GM18505 (cell line): ENCODE data around the gene ABCG4.
A peak's percentile ranks its signal among the peaks of the same experiment; 100 is the strongest.
"Not testable (repeated sequence)": the region's sequence is repeated elsewhere in the genome, so short reads cannot be mapped to it uniquely, and the experiment has no call there.

Source experiments
- ATAC-seq: cut with Tn5 transposase; IDR thresholded peaks from one replicate; pipeline ENCODE4 v1.9.1; 2021; ENCODE audit not compliant: unreplicated experiment
- POLR2A ChIP-seq: IDR thresholded peaks from 4 replicates; pipeline ENCODE4 v1.6.1; 2011; ENCODE audit warnings: borderline replicate concordance; ENCODE audit not compliant: insufficient read depth, insufficient read length; ENCODE audit errors: extremely low read depth

ABCG4 gene

DNA sequence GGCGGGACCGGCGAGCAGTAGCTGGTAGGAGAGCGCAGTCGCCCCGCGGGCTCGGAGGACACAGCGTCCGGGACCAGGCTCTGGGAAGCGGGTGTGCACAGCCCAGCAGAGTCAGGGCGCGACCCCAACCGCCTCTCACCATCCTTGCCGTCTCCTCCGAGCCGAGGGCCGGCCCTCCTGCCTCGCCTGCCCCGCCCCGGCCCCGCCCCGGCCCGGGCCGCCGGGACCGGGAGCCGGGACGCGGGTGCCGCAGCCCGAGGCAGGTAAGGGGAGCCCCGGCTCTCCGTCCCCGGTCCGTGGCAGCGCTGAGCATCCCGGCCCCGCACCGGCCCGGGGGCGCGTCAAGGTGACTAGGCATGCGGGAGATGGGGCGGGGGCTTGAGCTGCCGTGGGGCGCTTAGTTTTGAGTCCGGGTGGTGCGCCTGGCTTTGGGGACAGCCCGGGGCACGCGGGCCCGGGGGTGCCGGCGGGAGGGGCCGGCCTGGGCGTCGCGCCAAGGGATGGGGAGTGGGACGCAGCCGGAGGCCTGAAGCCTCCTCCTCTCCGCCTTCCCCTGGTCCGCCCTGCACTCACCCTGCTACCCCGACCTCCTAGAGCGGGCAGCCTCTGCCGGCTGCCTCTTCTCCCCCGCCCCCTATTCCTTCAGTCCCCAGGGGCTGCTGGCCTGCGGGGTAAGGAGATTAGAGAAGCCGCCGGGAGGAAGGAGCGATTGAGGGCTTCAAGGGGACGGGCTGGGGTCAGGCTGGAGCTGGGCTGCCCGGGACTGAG, at the start of gene ABCG4:
ABCG4 (plus strand) TSS at position 35 of the 768 bp plus-strand sequence. CDS start 914 bp downstream, outside the sequence.
- ATAC-seq: no peak
- TF ChIP-seq POLR2A: no peak

DNA sequence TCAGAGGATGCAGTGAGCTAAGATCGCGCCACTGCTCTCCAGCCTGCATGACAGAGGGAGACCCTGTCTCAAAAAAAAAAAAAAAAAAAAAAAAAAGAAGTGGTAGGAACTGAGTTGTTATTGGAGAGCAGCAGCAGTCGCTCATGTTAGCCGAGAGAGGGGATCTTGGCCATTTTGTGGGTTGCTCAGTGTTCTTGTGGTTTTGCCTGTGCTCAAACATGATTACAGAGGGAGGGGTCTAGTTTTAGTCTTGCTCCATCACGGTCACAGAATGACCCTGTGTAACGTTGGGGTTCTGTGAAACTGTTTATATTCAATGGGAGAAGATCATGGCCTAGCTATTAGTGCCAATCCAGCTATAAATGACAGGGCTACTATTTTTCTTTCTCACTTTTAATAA, 49.1 kb upstream of the ABCG4 start:
- no peak for TF ChIP-seq POLR2A
- no peak for ATAC-seq

DNA sequence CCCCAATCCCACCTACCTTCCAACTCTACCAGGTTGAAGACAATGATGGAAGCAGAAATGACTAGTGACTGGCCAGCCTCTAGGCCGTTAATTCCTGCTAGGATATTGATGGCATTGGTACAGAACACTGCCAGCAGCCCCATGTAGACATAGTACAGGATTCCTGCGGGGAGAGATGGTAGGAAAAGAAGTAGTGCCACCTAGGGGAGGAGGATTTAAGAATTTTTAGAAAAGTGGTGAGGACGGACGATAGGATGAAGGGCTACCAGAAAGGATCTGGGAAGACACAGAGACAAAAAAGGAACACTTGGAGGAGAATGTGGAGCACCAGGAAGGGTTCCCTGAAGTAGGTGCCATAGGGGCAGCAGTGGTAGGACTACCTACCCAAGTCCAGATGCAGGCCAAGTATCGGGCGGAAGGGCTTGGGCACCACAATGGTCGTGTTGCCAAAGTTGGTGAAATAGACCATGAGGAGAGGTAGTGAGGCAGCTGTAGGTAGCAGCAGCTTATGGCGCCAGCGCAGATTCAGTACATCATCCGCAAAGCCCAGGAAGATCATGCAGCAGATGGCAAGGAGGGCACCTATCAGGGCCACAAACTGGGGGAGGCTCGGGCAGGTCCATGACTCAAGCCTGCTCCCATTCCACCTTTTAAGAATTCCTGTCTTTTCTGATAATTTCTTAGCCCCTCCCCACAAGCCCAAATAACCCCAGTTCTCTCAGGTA, 48.4 kb upstream of the ABCG4 start:
- ATAC-seq: no peak
- no peak for TF ChIP-seq POLR2A

DNA sequence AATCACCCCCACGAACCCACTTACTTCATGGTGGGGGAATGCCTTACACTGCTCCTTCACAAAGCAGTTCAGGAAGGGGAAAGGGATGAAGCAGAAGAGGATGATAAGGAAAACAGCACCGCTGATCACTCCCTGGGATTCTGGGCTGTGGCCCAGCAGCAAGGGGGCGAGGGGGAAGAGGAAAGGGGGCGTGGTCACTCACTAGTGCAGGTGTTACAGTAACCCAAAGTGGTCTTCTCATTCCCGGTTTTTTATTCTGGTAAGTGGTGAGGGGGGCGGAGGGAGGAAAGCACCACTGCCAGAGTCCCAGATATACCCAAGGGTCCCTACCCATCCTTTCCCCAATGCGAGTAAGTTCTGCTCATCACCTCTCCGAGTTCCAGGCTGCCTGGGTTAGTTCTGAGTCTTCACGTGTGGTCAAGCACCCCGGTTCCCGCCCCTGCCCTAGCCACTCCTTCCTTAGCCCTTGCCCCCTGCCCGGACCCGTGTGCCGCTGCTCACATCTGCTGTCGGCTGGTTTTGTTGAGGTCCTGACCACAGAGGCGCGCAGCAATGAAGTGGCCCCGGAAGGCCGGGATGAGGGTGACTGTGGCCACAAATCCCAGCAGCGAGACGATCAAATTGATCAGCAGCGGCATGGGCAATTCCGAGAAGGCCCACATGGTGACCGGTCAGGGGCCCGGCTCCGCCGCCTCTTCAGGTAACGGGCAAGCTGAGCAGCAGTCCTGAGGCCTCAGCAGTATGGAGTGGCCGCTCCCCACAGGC, 47.7 kb upstream of the ABCG4 start:
- no peak for TF ChIP-seq POLR2A
- peak; percentile 14 for ATAC-seq

DNA sequence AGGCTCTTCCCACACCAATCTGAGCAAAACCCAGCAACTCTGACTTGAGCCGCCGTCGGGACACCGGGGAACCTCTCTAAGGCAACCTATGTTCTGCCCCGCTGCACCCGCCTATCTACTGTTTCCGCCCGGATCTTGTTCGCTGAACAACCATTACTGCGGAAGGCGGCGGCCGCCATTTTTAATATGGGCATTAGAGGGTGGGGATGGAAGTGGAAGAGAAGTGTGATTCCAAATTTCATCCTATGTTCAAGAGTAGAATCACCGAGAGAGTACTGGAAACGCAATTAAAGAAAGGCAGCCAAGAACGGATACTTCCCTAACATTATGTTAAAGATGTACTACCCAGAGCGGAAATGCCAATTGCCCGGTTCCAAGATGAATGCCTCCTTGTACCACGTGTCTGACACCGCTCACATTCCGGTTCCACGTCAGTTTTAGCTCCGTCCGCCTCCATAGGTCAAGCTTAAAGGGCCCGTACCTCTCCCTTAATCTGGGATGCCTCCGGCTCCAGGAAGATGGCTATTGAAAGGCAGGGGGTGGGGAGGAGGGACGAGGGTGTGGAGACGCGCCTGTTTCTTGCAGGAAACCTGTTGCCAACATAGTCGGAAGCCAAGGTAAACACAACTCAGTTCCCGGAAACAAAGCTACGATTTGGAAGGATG, 47.0 kb upstream of the ABCG4 start, which contains the start of gene DPAGT1:
DPAGT1 (minus strand) TSS at position 95 of the 665 bp plus-strand sequence. CDS start 198 bp downstream, outside the sequence.
- TF ChIP-seq POLR2A: peak; percentile 39

DNA sequence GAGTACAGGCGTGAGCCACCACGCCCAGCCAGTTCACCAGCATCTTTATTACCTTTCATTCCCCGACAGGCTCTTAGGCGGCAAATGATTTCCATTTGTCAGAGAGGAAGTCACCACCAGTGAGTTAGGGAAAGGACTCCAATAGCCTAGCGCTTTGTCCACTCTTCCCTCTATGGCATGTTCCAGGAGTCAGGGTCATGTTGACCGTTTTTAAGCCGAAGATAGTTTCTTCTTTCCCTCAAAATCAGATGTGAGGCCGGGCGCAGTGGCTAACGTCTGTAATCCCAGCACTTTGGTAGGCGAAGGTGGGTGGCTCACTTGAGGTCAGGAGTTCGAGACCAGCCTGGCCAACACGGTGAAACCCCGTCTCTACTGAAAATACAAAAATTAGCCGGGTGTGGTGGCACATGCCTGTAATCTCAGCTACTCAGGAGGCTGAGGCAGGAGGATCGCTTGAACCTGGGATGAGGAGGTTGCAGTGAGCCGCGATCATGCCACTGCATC, 45.6 kb upstream of the ABCG4 start:
- not testable (repeated sequence) for ATAC-seq

More for the DNA sequence above, 47.0 kb upstream of the ABCG4 start, which contains the start of gene DPAGT1:
- ATAC-seq: peak; percentile 71

DNA sequence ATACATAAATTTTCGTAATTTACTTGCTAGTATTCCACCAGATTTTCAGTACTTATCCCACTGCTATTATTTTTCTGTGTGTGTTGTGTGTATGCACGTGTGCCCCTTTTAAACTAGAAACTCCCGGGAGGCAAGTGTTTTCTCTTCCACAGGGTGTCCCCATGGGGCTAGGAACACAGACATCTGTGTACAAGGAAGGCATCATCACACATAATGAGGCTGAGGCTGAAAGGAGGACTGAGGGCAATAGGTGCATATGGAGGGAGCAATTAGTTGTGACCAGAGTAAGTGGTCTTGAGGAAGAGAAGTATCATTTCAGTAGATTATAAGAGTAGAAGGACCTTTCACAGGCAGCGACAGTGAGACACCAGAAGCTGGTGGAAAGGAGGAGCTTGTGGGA, 45.1 kb upstream of the ABCG4 start:
- ATAC-seq: no peak
- no peak for TF ChIP-seq POLR2A

DNA sequence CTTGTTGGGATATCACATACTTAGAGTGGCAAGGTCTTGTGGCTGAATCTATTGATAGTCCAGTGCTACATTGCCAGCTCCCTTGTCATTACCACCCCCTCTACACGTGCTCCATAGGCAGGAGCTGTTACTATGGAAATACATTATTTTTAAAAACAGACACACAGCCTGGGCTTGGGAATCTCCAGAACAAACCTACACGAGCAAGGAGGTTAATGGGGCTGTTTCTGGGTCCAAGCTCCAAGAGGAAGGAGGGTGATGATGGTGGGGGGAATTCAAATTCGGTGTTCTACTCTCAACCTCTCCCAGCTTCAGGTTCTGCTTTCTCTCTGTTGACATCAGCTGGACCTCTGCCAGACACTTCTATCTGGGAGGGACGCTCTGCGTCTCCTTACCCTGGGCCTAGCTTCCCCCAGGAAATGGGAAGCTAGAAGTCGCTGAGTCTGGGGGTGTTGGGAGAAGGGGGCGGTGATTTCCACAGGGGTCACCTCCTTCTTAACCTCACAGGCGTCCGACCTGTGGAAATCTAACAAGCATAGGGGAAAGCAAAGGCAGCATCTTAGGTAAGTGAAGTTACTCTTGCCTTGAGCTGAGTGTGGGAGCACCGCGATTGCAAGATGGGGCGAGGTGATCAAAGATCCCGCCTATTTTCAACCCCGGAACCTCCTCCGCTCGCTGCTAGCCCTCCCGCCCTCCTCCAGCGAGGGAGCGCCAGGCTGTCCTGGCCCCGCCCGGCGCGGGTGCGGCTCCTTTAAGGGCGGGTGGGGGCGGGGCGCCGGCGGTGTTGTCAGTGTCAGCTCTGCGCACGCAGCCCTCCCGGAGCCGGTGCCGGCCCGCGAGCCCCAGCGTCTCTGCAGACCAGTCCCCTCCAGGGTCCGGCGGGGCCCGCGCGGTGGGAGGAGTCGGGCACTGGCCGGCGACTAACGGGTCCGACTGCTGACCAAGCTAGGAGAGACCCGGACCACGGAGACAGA, 42.0 kb upstream of the ABCG4 start, which contains the start of gene C2CD2L:
C2CD2L (plus strand) TSS at position 781 of the 974 bp plus-strand sequence. CDS start 398 bp downstream, outside the sequence.
- TF ChIP-seq POLR2A: peak; percentile 69

DNA sequence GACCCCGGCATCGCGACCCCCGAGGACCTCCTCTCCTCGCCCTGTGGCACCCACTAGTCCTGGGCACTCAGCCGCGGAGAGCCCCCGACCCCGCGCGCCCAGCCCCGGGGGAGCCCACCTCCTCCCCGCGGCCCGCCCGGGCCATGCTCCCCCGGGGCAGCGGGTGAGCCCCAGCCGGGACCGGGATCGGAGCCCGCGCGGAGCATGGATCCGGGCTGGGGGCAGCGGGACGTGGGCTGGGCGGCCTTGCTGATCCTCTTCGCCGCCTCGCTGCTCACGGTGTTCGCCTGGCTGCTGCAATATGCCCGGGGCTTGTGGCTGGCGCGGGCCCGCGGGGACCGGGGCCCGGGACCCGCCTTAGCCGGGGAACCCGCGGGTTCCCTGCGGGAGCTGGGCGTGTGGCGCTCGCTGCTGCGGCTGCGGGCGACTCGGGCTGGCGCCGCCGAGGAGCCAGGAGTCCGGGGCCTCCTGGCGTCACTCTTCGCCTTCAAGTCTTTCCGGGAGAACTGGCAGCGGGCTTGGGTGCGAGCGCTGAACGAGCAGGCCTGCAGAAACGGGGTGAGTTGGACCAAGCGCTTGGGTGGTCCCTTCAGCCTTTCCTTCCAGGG, 41.2 kb upstream of the ABCG4 start:
- ATAC-seq: peak; percentile 21

More for the DNA sequence above, 42.0 kb upstream of the ABCG4 start, which contains the start of gene C2CD2L:
- peak; percentile 67 for ATAC-seq

DNA sequence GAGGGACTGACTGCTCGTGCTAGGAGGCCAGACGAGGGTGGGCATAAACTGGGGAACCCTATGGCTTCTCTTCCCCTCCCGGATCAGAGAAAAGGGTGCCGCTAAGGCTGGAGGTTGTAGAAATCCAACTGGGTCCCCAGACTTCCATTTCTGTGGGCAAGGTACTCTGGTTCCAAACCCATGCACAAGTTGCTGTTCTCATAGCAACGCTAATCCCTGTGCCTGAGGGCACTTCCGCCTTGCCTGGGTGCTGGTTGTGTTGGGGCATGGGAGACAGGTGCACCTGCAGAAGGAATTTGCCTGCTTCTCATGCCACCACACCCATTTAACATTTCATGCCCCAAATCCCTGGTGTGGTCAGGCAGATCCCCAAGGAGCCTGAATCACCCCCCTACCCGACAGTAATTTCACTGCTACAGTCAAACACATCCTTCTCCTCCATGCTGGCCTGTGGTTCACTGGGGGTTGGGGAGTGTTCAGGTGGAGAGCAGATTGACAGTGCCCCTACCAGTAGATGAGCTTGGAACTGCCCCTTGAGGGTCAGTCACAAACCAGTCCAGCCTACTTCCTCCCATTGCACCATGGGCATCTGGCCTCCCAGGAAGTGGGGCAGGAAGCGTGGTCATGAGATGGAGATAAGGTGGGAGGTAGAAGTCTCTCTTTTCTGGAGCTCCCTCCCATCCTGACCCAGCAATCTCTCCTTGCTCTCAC, 40.6 kb upstream of the ABCG4 start:
- no peak for ATAC-seq
- TF ChIP-seq POLR2A: no peak

More for the DNA sequence above, 41.2 kb upstream of the ABCG4 start:
- no peak for TF ChIP-seq POLR2A

DNA sequence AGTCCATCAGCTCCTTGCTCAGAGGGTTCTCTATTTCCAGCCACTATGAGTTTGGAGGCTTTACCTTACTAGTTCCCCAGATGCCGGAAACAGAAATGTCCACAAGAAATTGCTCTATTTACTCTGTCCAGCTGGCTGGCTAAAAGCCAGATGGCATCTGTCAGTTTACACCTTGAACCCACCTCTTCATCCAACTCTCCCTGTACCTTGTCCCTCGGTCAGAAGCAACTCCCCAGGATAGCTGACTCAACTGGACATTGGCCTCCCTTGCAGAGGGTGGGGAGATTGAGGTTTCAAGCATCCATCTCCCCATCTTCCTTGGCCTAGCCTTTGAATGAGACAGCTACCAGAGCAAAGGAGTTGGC, 40.0 kb upstream of the ABCG4 start:
- no peak for ATAC-seq
- no peak for TF ChIP-seq POLR2A
